ENCODE data around the gene TEX264.

DNA sequence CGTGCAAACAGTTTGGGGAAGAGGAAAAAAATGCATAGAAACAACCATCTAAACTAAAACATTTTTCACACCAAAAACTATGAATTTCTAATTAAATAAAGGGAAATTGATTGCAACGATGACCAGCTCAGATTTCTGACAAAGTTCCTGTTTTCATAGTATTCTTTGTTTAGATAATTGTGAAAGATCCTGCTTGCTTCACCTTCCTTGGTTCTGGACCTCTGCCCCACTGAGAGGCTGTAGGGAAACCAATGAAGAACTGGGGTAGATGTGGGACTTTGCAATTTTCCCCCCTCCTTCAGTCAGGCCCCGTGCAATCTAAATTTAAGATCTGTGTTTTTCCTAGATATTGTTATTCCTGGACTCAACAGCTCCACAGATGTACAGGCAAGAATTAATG lies 13.8 kb upstream of the TEX264 start:
- TF ChIP-seq YY1 (IDR thresholded peaks at IDR 0.05; ENCODE audit: insufficient read depth, insufficient read length) (no peak), SUZ12 (IDR thresholded peaks at IDR 0.05; ENCODE audit: extremely low read depth, insufficient read depth, insufficient read length) (no peak), ZNF274 (IDR thresholded peaks at IDR 0.05; ENCODE audit: low read depth, low read length) (no peak)
